ENCODE results near the gene MACROD2.

- TF ChIP-seq POLR2AphosphoS5 (IDR thresholded peaks at IDR 0.05; ENCODE audit: low read depth, low read length): no peak
- TF ChIP-seq POLR2A (IDR thresholded peaks at IDR 0.05; ENCODE audit: low read depth, low read length): no peak
- no peak for TF ChIP-seq TAF1 (IDR thresholded peaks at IDR 0.05; ENCODE audit: low read depth, low read length)
- no peak for TF ChIP-seq SPI1 (IDR thresholded peaks at IDR 0.05; ENCODE audit: low read depth, low read length)
- no peak for TF ChIP-seq PAX5 (IDR thresholded peaks at IDR 0.05; ENCODE audit: insufficient read depth, low read length, severe bottlenecking)
- TF ChIP-seq POU2F2 (IDR thresholded peaks at IDR 0.05; ENCODE audit: low read depth, low read length): no peak
Observed at GRCh38 chr20:14313341-14314020, 318.2 kb downstream of the MACROD2 start.
